ENCODE results near the gene LTBP1. TPM values are rescaled to one million over a fixed set of nuclear protein-coding genes. Genes with fewer than 3 reads are reported as not detected.

LTBP1 gene
- total and polyA plus RNA-seq, 2 donors (not counting 1 experiment from before 2014, with no cell fraction given): 0.69 TPM; not detected in 1

DNA sequence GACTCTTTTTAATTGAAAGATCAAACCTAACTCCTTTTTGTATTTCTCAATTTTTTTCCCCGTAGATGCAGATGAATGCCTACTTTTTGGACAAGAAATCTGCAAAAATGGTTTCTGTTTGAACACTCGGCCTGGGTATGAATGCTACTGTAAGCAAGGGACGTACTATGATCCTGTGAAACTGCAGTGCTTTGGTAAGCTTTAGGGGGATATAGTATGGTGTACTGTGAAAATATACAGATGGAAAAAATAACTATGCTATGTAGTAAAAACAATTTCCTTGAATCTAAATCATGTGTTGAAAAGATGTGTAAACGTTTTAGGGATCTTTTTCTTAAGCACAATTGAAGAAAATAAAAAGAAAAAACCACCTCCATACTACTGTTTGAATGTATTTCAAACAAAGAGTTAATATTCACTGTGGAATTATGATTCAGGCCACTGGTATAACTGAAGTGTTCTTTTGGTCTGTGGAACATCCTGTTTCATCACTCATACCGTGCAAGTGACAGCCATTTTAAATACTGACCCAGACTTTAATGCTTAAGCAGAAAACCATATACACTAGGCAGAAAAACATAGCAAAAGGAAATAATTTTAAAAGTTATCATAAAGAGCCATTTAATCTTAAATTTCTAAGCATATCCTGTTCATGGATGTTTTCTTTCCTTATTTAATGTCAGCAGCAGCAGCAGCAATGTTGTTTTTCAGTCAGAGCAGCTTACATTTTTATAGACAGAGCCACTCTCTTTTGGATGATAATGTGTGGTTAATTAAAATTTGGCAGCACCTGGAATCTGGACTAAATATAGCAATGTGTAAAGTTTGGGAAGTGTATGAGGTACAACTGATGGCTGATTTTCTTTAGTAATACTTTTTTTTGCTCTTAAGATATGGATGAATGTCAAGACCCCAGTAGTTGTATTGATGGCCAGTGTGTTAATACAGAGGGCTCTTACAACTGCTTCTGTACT lies 416.9 kb downstream of the LTBP1 start:
- Histone ChIP-seq H2AFZ (ENCODE audit: insufficient read depth, low read depth, low read length, poor library complexity, severe bottlenecking) (no peak overlapping the region), H3K27me3 (replicated peaks in 1 of 4; ENCODE audit: control extremely low read depth in 1 of 4, control insufficient read depth in 3 of 4, insufficient read depth in 4 of 4, low read length in 3 of 4) (no peaks in the 10 kb centered on the region), H3K9ac (ENCODE audit: low read length) (no peak overlapping the region), H3K27ac (ENCODE audit: low read length in 2 of 2) (no peak overlapping the region), H3K79me2 (ENCODE audit: control insufficient read depth, insufficient read depth, low read length) (no peaks in the 10 kb centered on the region), H3K4me3 (ENCODE audit: control extremely low read depth in 1 of 5, extremely low read depth in 1 of 5, insufficient read depth in 1 of 5, low read depth in 2 of 5, low read length in 4 of 5) (no peak overlapping the region), H3K4me1 (ENCODE audit: control insufficient read depth in 2 of 2, insufficient read depth in 2 of 2, low read length in 2 of 2) (no peaks in the 10 kb centered on the region), H4K20me1 (ENCODE audit: control insufficient read depth, insufficient read depth, low read length, poor library complexity, severe bottlenecking) (no peaks in the 10 kb centered on the region), H3K36me3 (replicated peaks in 1 of 2; ENCODE audit: control extremely low read depth in 1 of 2, control insufficient read depth in 1 of 2, extremely low read depth in 1 of 2, insufficient read depth in 2 of 2, low read length in 1 of 2) (no peaks in the 10 kb centered on the region), H3K9me3 (ENCODE audit: control extremely low read depth in 1 of 3, control insufficient read depth in 2 of 3, insufficient read depth in 1 of 3, low read length in 2 of 3) (no peaks in the 10 kb centered on the region), H3K4me2 (replicated peaks; ENCODE audit: low read depth, low read length, poor library complexity, severe bottlenecking) (no peak overlapping the region)
- ChIA-PET CTCF (no interaction called here), POLR2A (no interaction called here)
- no peak for ATAC-seq (ENCODE audit: low read depth)
- DNase-seq: no peak
- no peak for TF ChIP-seq CTCF (IDR thresholded peaks at IDR 0.05)
- TF ChIP-seq EZH2 (IDR thresholded peaks at IDR 0.05; ENCODE audit: borderline replicate concordance, insufficient read depth, low read depth, low read length, poor library complexity, severe bottlenecking): no peak
- WGBS (ENCODE audit: insufficient coverage): 95% methylated on average over 2 of the region's 5 CpGs
- Mint-ChIP-seq H3K4me1 (no peaks in the 10 kb centered on the region), H3K9me3 (ENCODE audit: insufficient read depth) (no peaks in the 10 kb centered on the region), H3K27ac (no peak overlapping the region), H3K4me3 (no peak overlapping the region), H3K27me3 (peaks cover 7% of the 10 kb centered on the region)
- intact Hi-C loops (cut with micrococcal nuclease): no loop called here

DNA sequence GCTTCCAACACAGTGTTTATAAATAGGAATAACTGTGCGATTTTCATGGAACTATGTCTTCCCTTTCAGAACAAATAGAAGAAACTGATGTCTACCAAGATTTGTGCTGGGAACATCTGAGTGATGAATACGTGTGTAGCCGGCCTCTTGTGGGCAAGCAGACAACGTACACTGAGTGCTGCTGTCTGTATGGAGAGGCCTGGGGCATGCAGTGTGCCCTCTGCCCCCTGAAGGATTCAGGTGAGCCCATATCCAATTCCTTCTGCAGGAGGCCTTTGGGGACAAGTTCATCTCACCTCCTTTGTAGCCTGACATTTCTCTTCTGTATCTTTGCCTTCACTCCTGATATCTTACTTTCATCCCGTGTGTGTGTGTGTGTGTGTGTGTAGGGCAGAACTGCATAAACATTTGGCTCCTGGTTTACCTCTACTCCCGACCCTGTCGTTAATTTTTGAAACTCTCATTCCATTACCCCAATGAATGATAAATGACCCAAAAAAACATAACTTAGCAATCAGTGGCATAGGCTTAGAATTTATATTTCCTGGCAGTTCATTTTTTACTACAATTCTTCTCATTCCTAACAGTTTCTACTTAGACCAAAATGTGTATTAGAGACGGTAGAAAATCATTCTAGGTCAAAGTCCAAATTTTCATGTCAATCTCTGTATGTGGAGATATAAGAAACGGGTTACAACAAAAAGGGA lies 418.7 kb downstream of the LTBP1 start:
- H3K27me3 ChIP-seq (replicated peaks in 1 of 4; ENCODE audit: control extremely low read depth in 1 of 4, control insufficient read depth in 3 of 4, insufficient read depth in 4 of 4, low read length in 3 of 4): no peaks in the 10 kb centered on the region
- ChIA-PET CTCF (no interaction called here), POLR2A (no interaction called here)
- no peaks in the 10 kb centered on the region for H3K4me1 ChIP-seq (ENCODE audit: control insufficient read depth in 2 of 2, insufficient read depth in 2 of 2, low read length in 2 of 2)
- peaks cover 7% of the 10 kb centered on the region for H3K27me3 Mint-ChIP-seq
- no peaks in the 10 kb centered on the region for H3K79me2 ChIP-seq (ENCODE audit: control insufficient read depth, insufficient read depth, low read length)
- H4K20me1 ChIP-seq (ENCODE audit: control insufficient read depth, insufficient read depth, low read length, poor library complexity, severe bottlenecking): no peaks in the 10 kb centered on the region
- H3K27ac ChIP-seq (ENCODE audit: low read length in 2 of 2): no peak overlapping the region
- H3K4me2 ChIP-seq (replicated peaks; ENCODE audit: low read depth, low read length, poor library complexity, severe bottlenecking): no peak overlapping the region
- H3K27ac Mint-ChIP-seq: no peak overlapping the region
- ATAC-seq (ENCODE audit: low read depth) (no peak), DNase-seq (no peak)
- 100% methylated on average over 4 of the region's 9 CpGs for WGBS (ENCODE audit: insufficient coverage)
- H3K4me3 Mint-ChIP-seq: no peak overlapping the region
- no peak overlapping the region for H3K4me3 ChIP-seq (ENCODE audit: control extremely low read depth in 1 of 5, extremely low read depth in 1 of 5, insufficient read depth in 1 of 5, low read depth in 2 of 5, low read length in 4 of 5)
- H3K9me3 ChIP-seq (ENCODE audit: control extremely low read depth in 1 of 3, control insufficient read depth in 2 of 3, insufficient read depth in 1 of 3, low read length in 2 of 3): no peaks in the 10 kb centered on the region
- H3K36me3 ChIP-seq (replicated peaks in 1 of 2; ENCODE audit: control extremely low read depth in 1 of 2, control insufficient read depth in 1 of 2, extremely low read depth in 1 of 2, insufficient read depth in 2 of 2, low read length in 1 of 2): no peaks in the 10 kb centered on the region
- no peaks in the 10 kb centered on the region for H3K9me3 Mint-ChIP-seq (ENCODE audit: insufficient read depth)
- no peak overlapping the region for H3K9ac ChIP-seq (ENCODE audit: low read length)
- no peaks in the 10 kb centered on the region for H3K4me1 Mint-ChIP-seq
- intact Hi-C loops (cut with micrococcal nuclease): no loop called here
- H2AFZ ChIP-seq (ENCODE audit: insufficient read depth, low read depth, low read length, poor library complexity, severe bottlenecking): no peak overlapping the region
- TF ChIP-seq CTCF (IDR thresholded peaks at IDR 0.05): no peak
- TF ChIP-seq EZH2 (IDR thresholded peaks at IDR 0.05; ENCODE audit: borderline replicate concordance, insufficient read depth, low read depth, low read length, poor library complexity, severe bottlenecking): no peak
